HT1080 (cell line): Measurements from ENCODE around the gene ATP2B1. TPM values are rescaled to one million over a fixed set of nuclear protein-coding genes. Genes with fewer than 3 reads are reported as not detected.
"Not testable (repeated sequence)": the region's sequence is repeated elsewhere in the genome, so short reads cannot be mapped to it uniquely, and the experiment has no call there.

ENCODE experiments used
- DNase-seq: peaks from one replicate; pipeline ENCODE4 v3.0.0-alpha.2; 2015; ENCODE audit warnings: low read depth
- polyA plus RNA-seq, 2 experiments: library from polyadenylated mRNA; depleted of rRNA; stranded (reverse); fragments of >200 nt; gene quantifications; 2 replicates each; pipeline ENCODE4 v1.2.3, GENCODE V29; 2015
- total RNA-seq: library from RNA; depleted of rRNA; stranded (reverse); fragments of >200 nt; shearing (Covaris generic); gene quantifications from 2 replicates; pipeline ENCODE4 v1.2.3, GENCODE V29; 2014; rRNA removed

ATP2B1 gene
- total RNA-seq, result 61.0 and 70.0 TPM in 2 replicates
- polyA plus RNA-seq (2015; cell fraction: cytosol; rRNA removed), result 23.2 and 28.2 TPM in 2 replicates
- 53.7 and 67.6 TPM in 2 replicates for polyA plus RNA-seq (2015; cell fraction: nucleus; rRNA removed)

DNA sequence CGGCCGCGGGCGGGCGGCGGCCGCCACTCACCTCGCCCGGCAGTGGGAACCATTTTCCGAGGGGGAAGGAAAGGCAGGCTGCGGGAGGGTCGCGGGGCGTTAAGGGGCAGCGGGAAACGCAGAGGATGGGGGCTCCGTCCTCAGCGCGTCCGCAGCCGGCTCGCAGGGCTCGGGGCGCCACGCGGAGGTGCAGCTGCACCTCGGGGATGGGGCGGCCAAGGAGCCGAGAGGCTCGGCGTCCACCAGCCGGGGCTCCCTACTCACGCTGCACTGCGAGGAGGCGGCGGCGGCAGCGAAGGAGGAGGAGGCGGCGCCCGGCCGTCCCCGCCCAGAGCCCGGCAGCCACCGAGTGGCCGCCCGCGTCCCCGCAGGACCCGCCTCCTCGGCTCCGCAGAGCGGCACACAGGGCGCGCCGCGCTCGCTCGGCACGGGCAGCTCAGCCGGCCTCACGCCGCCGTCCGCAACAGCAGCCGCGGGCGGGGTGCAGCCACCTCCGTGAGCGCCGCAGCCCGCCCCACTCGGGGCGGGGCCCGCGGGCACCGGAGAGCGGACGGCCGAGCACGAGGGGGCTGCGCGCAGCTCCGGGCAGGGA, at the start of gene ATP2B1:
TSS of gene ATP2B1 (minus strand) at position 274 of the 592 bp plus-strand sequence. CDS start 52,952 bp downstream, outside the sequence.
- DNase-seq, result peak; percentile 85

DNA sequence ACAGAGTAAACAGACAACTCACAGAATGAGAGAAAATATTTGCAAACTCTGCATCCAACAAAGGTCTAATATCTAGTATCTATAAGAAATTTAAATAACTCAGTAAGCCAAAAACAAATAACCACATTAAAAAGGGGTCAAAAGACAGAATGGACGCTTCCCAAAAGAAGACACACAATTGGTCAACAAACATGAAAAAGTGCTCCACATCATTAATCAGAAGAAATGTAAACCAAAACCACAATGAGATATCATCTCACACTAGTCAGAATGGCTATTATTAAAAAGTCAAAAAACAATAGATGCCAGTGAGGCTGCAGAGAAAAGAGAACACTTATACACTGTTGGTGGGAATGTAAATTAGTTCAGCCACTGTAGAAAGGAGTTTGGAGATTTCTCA, 49.3 kb upstream of the ATP2B1 start:
- not testable (repeated sequence) for DNase-seq

DNA sequence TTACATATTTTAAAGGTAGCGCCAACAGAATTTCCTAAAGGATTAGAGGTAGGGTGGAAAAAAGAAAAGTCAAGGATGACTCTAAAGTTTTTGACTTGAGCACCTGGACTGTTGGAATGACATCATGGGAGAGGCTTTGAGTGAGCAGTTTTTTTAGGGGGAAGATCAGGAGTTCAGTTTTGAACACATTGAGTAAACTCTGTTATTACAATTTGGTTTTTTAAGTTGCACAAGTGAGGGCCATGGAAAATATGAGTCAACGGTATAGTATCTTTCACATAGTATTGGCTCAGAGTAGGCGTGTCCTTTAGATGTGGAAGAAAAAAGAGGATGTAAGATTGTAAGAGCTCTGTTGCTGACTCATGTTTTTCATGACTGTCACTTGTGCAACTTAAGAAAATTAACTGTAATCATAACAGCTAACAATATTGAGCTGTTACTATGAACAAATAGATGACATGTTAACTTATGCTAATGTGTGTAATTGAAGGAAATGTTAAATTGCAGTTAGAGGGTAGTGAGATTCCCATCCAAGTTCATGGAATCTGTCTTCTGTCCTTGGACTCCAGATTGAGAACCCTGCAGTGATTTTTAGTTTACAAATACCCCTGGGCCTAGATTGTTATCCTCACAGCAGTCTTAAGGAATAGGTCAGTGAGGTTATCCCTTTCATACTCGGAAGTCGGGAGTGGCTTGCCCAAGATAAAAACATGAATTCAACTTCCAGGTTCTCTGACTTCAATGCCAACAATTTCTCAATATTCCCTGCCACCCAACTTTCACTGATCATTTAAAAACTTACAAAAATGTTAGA, 48.2 kb upstream of the ATP2B1 start:
- peak; percentile 98 for DNase-seq

DNA sequence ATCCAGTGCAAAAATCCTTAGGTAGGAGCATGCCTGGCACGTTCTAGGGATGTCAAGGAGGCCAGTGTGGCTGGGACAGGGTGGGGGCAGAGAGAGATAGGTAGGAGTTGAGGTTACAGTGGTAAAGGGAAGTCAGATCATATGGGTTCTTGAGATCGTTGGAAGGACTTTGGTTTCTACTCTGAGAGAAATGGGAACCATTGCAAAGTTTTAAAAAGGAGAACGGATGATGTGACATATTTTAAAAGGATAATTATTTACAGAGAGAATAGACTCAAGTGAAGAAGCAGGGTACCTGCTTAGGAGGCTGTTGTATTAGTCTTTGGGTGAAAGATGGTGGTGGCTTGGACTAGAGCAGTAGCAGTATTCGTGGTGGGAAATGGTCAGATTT, 47.6 kb upstream of the ATP2B1 start:
- DNase-seq, result no peak

DNA sequence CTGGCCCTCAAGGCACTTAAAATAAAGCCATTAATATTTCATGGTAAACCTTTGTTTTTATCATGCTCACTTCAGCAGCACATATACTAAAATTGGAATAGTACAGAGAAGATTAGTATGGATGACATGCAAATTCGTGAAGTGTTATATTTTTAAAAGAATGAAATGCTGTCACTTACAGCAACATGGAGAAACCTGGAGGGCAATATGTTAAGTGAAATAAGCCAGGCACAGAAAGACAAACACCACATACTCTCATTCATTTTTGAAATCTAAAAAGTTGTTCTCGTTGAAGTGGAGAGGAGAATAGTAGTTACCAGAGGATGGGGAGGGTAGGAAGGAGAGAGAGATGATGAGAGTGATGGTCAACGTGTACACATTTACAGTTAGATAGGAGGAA, 45.4 kb upstream of the ATP2B1 start:
- no peak for DNase-seq

DNA sequence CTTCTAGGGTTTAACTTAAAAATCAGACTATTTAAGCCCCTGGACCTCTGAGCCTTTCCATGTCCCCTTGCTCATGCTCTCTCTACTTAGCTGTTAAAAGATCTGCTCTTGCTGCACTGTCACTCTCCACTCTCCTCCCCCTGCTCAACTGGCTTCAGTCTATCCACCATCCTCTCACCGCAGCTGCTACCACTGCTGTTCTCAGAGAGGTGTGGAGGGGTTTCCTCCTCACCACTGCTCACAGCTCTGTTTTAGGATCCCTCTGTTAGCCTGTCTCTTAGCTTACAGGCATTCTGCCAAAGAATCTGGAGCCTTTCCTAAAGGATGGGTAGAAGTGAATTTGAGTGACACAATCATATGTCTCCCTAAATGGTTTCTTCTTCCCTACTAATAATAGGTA, 43.7 kb upstream of the ATP2B1 start:
- DNase-seq, result no peak

DNA sequence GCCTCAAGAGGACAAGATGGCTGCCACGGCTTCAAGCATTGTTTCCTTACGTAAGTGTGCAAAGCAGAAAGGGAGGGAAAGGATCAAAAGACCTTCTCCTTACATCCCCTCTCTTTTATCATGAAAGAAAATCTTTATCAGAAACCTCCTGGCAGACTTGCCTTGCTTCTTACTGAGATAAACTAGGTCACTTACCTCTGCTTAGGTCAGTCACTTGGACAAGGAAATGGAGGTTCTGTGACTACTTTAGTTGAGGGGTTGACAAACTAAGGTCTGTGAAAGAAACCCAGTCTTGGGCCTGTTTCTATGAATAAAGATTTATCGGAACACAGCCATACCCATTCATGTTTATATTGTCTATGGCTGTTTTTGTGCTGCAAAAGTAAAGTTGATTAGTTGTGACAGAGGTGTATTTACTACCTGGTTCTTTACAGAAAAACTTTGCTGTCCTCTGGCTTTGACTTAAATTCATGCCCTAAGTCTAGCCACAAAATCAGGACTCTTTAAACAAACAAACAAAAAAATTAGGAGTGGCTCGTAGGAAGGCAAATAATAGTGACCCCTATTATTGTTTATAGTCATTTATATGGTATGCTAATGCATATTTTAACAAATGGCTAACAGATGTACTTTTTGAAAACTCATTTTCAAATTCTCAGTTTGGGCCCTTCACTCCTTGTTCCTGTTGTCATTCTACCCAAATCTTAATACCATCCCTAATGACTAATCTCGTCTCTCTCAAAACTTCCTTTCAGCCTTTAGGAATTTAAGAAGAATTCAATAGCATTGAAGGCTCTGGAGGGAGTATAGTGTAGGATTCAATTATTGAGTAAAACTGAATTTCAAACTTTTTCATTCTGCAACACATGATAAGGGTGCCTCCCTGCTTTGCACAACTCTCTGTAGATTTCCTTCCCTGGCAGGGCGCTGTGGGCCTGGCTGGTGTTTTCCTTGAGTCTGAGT, 42.0 kb upstream of the ATP2B1 start:
- DNase-seq, result no peak

DNA sequence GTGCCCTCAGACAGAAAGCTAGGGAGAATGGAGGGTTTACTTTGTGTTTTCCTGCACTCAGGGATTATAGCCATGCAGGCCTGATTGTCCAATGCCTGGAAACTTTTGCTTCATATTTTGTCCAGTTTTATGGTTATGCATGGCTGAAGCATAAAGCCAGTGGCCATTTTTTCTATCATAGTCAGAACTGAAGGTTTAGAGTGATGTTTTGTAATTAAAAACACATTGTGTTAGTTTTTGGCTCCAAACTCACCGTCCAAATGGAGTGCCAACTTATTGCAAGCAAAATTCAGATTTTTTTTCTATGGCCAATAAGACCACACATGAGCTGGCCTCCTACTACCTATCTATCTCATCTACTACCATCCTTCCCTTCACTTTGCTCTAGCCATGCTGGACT, 40.2 kb upstream of the ATP2B1 start:
- no peak for DNase-seq

DNA sequence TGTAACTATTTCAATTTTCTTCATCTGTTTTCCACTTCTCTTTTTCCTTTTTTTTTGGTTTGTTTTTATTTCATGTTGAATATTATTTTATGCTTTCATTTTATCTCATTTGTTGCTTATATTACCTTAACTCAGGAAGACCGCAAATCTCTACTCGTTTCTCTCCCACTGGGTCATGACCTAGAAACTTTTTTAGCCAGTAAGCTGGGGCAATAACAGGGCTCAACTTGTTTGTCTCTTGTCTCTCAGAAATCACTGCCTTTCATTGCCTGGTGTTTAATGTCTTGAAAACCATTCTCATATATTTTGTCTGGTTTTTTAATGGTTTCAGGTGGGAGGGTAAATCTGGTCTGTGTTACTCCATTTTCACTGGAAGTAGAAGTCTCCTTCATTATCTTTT, 36.6 kb upstream of the ATP2B1 start:
- no peak for DNase-seq

DNA sequence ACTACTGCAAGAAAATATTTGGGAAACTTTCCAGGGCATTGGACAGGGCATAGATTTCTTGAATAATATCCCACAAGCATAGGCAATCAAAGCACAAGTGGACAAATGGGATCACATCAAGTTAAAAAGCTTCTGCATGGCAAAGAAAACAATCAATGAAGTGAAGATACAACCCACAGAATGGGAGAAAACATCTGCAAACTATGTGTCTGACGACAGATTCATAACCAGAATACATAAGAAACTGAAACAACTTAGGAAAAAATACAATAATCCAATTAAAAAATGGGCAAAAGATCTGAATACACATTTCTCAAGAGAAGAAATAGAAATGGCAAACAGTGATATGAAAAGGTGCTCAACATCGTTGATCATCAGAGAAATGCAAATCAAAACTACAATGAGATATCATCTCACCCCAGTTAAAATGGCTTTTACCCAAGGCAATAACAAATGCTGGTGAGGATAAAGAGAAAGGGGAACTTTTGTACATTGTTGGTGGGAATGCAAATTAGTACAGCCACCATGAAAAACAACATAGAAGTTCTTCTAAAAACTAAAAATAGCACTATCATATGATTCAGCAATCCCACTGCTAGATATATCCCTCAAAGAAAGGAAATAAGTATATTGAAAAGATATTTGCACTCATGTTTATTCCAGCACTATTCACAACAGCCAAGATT, 33.8 kb upstream of the ATP2B1 start:
- DNase-seq, result no peak

DNA sequence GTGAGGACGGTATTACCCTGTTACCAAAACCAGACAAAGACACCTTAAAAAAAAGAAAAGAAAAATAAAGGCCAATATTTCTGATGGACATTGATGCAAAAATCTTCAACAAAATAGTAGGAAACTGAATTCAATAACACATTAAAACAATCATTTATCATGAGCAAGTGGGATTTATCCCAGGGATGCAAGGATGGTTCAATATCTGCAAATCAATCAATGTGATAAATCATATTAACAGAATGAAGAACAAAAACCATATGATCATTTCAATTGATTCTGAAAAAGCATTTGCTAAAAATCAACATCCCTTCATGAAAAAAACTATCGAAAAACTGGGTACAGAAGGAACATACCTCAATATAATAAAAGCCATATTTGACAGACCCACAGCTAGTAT, 32.3 kb upstream of the ATP2B1 start:
- DNase-seq, result no peak

DNA sequence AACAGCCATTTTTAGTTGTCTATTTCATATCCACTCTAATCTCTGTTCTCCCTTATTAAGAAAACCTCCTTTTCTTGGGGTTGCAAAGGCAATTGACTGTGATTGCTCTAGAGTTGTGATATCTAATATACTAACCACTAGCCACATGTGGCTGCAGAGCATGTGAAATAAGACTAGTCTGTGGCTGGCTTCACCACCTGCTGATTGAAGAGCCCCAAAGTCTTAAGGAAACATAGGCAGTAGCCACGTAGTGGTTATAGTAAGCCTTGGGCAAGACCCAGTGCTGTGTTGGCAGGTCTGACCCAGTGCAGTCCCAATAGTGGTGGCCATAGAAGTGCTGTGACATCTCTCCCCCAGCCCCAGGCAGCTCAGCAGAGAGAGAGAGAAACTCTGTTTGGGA, 28.4 kb upstream of the ATP2B1 start:
- no peak for DNase-seq

DNA sequence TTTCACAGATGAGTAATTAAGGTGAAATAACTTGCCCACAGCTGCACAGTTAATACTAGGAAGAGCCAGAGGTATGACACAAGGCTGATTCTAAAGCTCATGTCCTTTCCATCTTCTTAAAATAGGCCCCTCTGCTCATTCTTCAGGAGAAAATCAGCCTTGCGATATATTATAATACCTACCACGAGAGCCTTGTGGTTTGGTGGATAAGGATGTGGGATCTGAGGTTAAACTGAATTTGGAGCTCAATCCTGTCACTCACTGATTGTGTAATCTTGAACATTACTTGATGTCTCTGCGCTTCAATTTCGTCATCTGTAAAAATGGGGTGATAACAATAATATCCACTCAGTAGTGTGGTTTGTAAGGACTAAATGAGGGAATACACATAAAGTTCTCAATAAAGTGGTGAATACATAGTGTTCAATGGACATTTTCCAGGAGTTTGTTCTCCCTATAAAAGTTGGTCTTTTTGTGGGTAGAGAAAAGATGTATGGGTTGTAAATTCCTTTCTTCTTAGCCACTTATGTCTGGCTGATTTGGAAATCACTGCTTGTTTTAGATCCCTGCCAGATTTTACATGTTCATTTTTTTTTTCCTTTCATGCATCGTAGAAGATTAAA, 25.1 kb upstream of the ATP2B1 start:
- DNase-seq, result peak; percentile 97

DNA sequence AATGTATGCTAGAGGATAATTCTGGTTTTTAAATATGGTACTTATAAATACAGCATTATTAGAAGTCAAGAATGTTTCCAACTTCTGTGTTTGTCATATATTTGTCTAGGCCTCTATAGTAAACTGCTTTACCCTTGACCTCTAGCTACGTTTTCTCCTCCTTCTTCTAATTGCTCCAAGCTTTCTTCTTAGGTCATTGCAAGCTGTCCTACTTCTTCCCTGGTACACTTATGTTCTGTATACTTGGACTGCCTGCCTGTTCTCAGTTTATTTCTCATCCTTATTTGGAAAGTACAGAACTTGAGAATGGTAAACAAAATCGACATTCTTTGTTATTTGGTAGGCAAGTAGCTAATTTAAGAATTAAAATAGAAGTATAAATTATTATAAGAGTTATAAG, 23.9 kb upstream of the ATP2B1 start:
- no peak for DNase-seq

DNA sequence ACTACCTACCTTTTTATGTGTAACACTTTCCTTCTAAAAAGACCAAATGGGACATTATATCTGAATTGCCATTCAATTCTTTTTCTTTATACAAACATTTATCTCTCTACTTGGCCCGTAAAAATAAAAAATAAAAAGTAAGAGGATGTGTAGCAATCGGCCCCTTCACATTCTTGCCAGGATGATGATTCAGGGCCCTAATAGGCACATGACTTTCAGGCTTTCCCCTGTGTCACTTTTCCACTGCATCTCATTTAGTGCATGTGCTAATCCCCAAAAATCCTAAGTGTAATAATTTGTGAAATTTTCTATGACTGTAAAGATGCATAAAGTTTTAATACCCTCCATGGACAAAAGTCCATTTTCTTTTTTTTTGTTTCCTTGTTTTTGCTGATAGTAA, 23.0 kb upstream of the ATP2B1 start:
- DNase-seq, result peak; percentile 48

DNA sequence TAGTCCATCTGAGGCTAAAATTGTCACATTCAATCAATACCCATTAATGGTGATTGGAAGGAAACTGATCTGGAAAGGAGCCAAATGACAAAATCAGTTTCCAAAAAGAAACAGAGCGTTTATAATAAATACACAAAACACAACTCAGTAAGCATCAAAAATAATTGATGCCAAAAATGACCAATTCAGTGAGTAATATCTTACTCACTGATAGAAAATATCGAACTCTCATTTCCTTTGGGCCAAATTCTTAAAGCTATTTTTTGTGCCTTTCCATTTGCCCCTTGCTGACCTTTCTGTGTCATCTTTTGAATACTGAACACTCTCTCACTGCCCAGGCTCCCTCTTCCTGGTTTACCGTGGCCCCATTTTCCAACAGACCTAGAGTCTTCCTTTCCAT, 22.5 kb upstream of the ATP2B1 start:
- DNase-seq, result peak; percentile 37

DNA sequence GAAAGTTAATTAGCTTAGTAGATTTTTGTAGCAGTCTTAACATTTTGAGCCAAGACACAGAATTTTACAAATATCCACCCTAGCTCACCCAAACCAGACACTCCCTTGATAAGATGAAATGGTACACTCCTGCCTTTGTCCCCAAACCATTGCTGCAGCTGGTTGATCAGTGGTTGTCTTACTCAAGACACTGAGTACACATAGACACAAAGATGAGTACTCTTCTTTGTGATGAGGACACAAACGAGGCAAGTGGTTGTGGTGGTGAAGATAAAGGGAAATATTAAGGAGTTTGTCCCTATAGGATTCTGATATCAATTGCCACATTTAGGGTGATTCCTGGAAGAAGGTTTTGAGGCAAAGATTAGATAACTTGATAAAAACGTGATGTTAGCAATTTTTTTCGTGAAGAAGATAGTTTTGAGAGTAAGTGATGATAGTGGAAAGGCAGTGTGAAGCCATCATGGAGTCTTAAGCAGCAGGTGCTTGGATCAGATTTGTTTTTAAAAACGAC, 21.4 kb upstream of the ATP2B1 start:
- no peak for DNase-seq

DNA sequence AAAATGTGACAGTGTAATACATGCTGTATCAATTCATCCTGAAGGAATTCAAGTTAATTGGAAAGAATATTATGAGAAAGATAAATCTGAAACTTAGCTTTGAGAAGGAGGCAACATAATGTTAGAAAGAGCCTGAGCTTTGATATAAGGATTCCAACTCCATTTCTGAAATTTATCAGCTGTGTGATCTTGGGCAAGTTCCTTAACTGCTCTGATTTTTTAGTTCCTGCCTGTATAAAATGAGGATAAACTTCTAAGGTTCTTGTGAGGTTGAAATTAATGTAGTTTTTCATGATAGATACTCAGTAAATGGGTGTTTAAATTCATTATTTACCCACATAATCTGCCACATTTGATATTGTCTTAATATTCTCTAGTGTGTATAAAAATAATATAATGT, 14.6 kb upstream of the ATP2B1 start:
- DNase-seq, result no peak

DNA sequence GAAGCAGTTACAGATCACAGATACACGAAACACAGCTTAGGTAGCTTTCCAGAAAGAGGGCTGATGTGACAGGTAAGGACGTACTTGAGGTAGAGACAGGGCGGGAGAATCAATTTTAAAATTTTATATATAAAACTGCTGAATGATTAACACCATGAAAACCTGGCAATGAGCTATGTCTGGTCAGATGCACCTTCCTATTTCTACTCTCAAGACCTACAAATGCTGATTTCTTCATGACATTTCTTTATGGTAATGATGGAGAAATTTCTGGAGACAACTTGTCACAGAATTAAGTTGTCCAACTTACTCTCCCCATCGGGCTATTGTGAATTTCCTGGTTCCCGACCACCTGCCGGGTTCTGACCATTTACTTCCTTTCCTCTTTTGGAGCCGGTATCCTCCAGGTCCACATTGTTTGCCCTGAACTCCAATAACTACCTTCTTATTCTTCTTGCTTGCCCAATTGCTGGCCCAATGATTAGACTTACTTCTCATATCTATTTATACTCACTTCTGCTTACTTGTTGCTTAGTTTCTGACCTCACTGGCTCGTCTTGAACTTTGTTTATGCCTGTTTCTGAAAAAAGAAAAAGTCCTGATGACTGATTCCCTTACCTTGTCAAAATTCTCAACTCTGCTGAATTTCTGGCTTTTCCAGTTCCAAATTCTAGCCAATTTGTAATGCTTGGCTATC, 12.8 kb upstream of the ATP2B1 start:
- DNase-seq, result no peak
